Measurements from ENCODE around the gene TSC22D1. TPM values are rescaled to one million over a fixed set of nuclear protein-coding genes. Genes with fewer than 3 reads are reported as not detected.

The TSC22D1 gene
- total RNA-seq, 1 donor, result 173 TPM

- Histone ChIP-seq H3K27me3 (ENCODE audit: insufficient read depth, low read length) (no peaks in the 10 kb centered on the region), H3K4me1 (ENCODE audit: insufficient read depth, low read length) (no peaks in the 10 kb centered on the region), H4K20me1 (ENCODE audit: insufficient read depth, low read length) (peaks cover 32% of the 10 kb centered on the region), H3K4me2 (ENCODE audit: insufficient read depth, low read length) (no peak overlapping the region), H3K27ac (ENCODE audit: low read depth, low read length) (no peak overlapping the region), H3K9me3 (ENCODE audit: low read depth, low read length) (no peaks in the 10 kb centered on the region), H3K36me3 (ENCODE audit: insufficient read depth, low read length) (peaks cover 37% of the 10 kb centered on the region), H3K79me2 (ENCODE audit: insufficient read depth, low read length) (peaks cover 86% of the 10 kb centered on the region), H3K4me3 (ENCODE audit: insufficient read depth, low read length) (no peak overlapping the region), H2AFZ (ENCODE audit: low read length) (no peak overlapping the region)
- no peak for TF ChIP-seq CTCF (IDR thresholded peaks at IDR 0.05; ENCODE audit: extremely low read depth, low read depth, low read length)
- no peak for DNase-seq (ENCODE audit: insufficient read length, low spot score, missing footprints)
These were observed 32.8 kb downstream of the TSC22D1 start for GRCh38 chr13:44543369-44543768.

GRCh38 chr13:44542361-44542760 is 33.8 kb downstream of the TSC22D1 start:
- no peak for DNase-seq (ENCODE audit: insufficient read length, low spot score, missing footprints)
- H3K27ac ChIP-seq (ENCODE audit: low read depth, low read length), result no peak overlapping the region
- H3K4me3 ChIP-seq (ENCODE audit: insufficient read depth, low read length), result no peak overlapping the region
- H2AFZ ChIP-seq (ENCODE audit: low read length), result no peak overlapping the region
- H3K79me2 ChIP-seq (ENCODE audit: insufficient read depth, low read length), result peaks cover 82% of the 10 kb centered on the region
- no peaks in the 10 kb centered on the region for H3K9me3 ChIP-seq (ENCODE audit: low read depth, low read length)
- no peaks in the 10 kb centered on the region for H3K27me3 ChIP-seq (ENCODE audit: insufficient read depth, low read length)
- H3K36me3 ChIP-seq (ENCODE audit: insufficient read depth, low read length), result peaks cover 42% of the 10 kb centered on the region
- TF ChIP-seq CTCF (IDR thresholded peaks at IDR 0.05; ENCODE audit: extremely low read depth, low read depth, low read length), result no peak
- no peak overlapping the region for H3K4me2 ChIP-seq (ENCODE audit: insufficient read depth, low read length)
- no peaks in the 10 kb centered on the region for H3K4me1 ChIP-seq (ENCODE audit: insufficient read depth, low read length)
- H4K20me1 ChIP-seq (ENCODE audit: insufficient read depth, low read length), result peaks cover 23% of the 10 kb centered on the region

DNA sequence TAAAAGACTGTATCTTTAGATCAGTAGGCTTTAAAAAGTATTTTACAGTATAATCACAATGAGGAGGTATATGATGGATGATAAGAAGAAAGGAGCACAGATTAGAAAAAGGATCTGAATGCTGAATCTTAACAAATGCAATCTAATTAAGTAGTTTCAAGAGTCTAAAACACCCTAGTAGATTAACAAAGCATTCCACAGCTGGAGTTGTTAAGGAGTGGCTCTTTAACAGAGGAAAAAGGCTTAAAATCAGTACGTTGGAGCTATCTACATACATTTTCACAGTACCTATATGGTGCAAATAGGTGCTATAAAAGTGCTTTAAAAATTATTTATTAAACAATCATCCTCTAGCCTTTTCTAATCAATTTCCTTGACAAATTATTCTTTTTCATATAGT is 34.5 kb downstream of the TSC22D1 start:
- Histone ChIP-seq H3K79me2 (ENCODE audit: insufficient read depth, low read length) (peaks cover 75% of the 10 kb centered on the region), H4K20me1 (ENCODE audit: insufficient read depth, low read length) (peaks cover 23% of the 10 kb centered on the region)
- no peak for TF ChIP-seq CTCF (IDR thresholded peaks at IDR 0.05; ENCODE audit: extremely low read depth, low read depth, low read length)

DNA sequence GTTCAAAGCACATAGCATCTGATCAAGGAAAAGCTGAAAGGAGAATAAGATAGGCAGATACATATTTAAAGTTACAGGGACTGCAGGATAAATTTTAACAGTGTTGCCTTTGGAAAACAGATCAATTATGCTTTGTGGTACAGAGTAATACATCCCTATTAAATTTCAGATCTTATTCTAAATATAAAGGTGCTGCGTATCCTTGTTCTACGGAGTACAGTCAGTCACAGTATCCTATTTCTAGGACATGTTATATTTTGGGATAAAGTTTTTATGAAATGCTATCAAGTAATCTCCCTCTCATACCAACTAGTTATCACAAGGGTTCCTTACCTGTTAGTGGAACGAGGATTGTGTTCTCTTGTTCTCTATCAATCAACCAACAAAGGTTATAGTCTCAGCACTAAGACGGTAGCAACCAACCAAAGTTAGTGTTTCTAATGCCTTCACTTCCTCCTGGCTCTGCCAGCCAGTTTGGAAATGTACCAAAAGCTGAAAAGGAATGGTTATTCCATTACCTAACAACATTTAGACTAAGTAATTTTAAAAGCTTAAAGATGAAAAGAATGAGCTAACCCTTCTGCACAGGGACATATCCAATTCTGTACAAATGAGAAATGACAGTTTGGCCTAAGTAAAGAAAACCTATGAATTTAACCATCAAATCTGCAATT is 35.2 kb downstream of the TSC22D1 start:
- no peaks in the 10 kb centered on the region for H3K27me3 ChIP-seq (ENCODE audit: insufficient read depth, low read length)
- no peak overlapping the region for H3K4me3 ChIP-seq (ENCODE audit: insufficient read depth, low read length)
- no peak overlapping the region for H3K27ac ChIP-seq (ENCODE audit: low read depth, low read length)
- TF ChIP-seq CTCF (IDR thresholded peaks at IDR 0.05; ENCODE audit: extremely low read depth, low read depth, low read length), result no peak
- peaks cover 68% of the 10 kb centered on the region for H3K79me2 ChIP-seq (ENCODE audit: insufficient read depth, low read length)
- no peak for DNase-seq (ENCODE audit: insufficient read length, low spot score, missing footprints)
- H3K4me1 ChIP-seq (ENCODE audit: insufficient read depth, low read length), result no peaks in the 10 kb centered on the region
- H3K4me2 ChIP-seq (ENCODE audit: insufficient read depth, low read length), result no peak overlapping the region
- H2AFZ ChIP-seq (ENCODE audit: low read length), result no peak overlapping the region
- peaks cover 32% of the 10 kb centered on the region for H3K36me3 ChIP-seq (ENCODE audit: insufficient read depth, low read length)
- peaks cover 23% of the 10 kb centered on the region for H4K20me1 ChIP-seq (ENCODE audit: insufficient read depth, low read length)
- H3K9me3 ChIP-seq (ENCODE audit: low read depth, low read length), result no peaks in the 10 kb centered on the region

More for the DNA sequence above, 34.5 kb downstream of the TSC22D1 start:
- DNase-seq (ENCODE audit: insufficient read length, low spot score, missing footprints), result no peak
- no peaks in the 10 kb centered on the region for H3K4me1 ChIP-seq (ENCODE audit: insufficient read depth, low read length)
- H3K27ac ChIP-seq (ENCODE audit: low read depth, low read length), result no peak overlapping the region
- H3K4me3 ChIP-seq (ENCODE audit: insufficient read depth, low read length), result no peak overlapping the region
- H2AFZ ChIP-seq (ENCODE audit: low read length), result no peak overlapping the region
- H3K27me3 ChIP-seq (ENCODE audit: insufficient read depth, low read length), result no peaks in the 10 kb centered on the region
- peaks cover 35% of the 10 kb centered on the region for H3K36me3 ChIP-seq (ENCODE audit: insufficient read depth, low read length)
- H3K4me2 ChIP-seq (ENCODE audit: insufficient read depth, low read length), result no peak overlapping the region
- no peaks in the 10 kb centered on the region for H3K9me3 ChIP-seq (ENCODE audit: low read depth, low read length)
